GM10266 (cell line): ENCODE measurements around the gene SLC35C1.
A peak's percentile ranks its signal among the peaks of the same experiment; 100 is the strongest.

Experiments used
- DNase-seq: peaks from one replicate; pipeline ENCODE4 v3.0.0; 2012; ENCODE audit errors: extremely low spot score
- TF ChIP-seq, protein P1 (sequence below): IDR thresholded peaks from 2 replicates; pipeline ENCODE4 v1.5.1; 2012; ENCODE audit warnings: mild to moderate bottlenecking, low read depth; ENCODE audit not compliant: control insufficient read depth, insufficient read depth; ENCODE audit errors: missing control alignments

The SLC35C1 gene

GRCh38 chr11:45804761-45805304 is at the start of gene SLC35C1:
Gene SLC35C1 (plus strand): TSS chr11:45805149. CDS start chr11:45805802, 653 bp downstream.
- TF ChIP-seq, protein P1, sequence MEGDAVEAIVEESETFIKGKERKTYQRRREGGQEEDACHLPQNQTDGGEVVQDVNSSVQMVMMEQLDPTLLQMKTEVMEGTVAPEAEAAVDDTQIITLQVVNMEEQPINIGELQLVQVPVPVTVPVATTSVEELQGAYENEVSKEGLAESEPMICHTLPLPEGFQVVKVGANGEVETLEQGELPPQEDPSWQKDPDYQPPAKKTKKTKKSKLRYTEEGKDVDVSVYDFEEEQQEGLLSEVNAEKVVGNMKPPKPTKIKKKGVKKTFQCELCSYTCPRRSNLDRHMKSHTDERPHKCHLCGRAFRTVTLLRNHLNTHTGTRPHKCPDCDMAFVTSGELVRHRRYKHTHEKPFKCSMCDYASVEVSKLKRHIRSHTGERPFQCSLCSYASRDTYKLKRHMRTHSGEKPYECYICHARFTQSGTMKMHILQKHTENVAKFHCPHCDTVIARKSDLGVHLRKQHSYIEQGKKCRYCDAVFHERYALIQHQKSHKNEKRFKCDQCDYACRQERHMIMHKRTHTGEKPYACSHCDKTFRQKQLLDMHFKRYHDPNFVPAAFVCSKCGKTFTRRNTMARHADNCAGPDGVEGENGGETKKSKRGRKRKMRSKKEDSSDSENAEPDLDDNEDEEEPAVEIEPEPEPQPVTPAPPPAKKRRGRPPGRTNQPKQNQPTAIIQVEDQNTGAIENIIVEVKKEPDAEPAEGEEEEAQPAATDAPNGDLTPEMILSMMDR, result peak; percentile 12
- DNase-seq, result peak; percentile 98

DNA sequence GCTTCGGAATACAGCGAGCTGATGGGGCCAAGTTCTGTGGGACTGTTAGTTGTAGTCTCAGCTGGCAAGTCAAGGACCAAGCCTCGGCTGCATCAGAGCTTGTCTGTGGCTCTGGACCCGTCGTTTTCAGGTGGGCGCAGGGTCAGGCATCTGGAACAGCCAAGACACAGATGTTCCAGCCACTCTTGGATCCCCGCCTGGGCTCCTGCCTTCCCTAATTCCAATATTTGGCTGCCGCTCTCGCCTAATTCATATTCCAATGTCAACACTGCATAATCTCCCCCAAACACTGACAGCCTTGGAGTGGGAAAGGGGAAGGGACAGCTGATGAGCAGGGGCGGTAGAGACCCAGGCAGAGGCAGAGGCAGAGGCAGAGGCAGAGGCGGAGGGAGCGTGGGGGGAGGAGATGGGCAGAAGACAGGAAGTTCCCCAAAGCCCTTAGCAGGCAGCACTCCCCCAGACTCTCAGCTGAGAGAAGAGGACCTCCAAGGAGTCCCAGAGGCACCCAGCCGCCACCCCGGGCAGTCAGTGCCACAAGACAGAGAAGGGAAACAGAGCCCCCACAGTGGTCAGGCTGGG is 49.6 kb upstream of the SLC35C1 start:
- no peak for DNase-seq
- TF ChIP-seq, protein P1, result no peak

DNA sequence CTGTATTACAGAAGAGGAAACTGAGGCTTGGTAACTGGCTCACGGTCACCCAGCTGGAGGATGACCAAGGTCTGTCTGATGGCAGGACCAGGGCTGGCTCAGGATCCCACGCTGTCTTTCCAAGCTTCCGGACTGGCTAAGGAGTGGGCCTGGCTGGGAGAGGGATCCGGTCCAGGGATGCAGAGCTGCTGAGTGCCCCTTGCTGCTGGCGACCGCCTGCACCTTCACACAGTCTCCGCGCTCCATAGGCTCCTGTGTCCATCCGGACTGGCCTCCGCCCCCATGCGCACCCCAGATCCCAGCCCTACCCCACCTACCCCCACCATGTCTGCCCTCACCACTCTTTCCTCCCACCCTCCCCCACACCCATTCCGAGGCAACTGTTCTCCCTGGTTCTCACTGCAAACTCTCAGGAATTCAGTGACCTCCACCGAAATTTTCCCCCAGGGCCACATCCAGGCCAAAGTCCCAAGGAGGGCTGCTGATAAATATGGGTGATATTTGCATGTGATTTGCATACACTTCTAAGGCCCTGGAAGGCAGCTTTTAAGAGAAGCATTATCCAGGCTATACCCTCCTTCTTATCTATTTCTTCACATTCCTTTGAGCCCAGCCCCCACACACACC is 48.5 kb upstream of the SLC35C1 start:
- no peak for DNase-seq
- TF ChIP-seq, protein P1, result no peak

- DNase-seq, result no peak
Measured at GRCh38 chr11:45757672-45758071, 47.3 kb upstream of the SLC35C1 start.

GRCh38 chr11:45761659-45762058 is 43.3 kb upstream of the SLC35C1 start:
- DNase-seq, result no peak
- TF ChIP-seq, protein P1, result no peak

More at GRCh38 chr11:45757672-45758071, 47.3 kb upstream of the SLC35C1 start:
- TF ChIP-seq, protein P1, result no peak

DNA sequence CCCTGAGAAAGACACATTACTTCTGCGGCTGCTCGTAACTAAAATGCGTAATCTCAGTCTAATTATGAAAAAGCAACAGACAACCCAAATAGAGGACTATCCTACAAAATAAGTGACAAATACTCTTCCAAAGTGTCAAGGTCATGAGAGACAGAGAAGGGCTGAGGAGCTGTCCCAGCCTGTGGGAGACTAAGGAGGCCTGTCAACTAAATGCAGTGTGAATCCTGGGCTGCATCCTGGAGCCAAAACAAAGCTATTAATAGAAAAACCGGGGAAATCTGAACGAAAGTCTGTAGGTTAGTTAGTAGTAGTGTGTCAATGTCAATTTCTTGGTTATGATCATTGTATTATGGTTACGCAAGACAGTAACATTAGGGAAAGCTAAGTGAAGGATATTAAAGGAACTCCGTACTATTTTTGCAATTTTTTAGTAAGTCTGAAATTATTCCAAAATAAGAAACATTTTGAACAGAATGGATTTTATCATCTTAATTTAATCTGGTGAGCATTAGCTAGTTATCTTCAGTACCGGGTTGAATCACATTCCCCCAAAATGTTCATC is 39.8 kb upstream of the SLC35C1 start:
- DNase-seq, result no peak
- TF ChIP-seq, protein P1, result no peak

DNA sequence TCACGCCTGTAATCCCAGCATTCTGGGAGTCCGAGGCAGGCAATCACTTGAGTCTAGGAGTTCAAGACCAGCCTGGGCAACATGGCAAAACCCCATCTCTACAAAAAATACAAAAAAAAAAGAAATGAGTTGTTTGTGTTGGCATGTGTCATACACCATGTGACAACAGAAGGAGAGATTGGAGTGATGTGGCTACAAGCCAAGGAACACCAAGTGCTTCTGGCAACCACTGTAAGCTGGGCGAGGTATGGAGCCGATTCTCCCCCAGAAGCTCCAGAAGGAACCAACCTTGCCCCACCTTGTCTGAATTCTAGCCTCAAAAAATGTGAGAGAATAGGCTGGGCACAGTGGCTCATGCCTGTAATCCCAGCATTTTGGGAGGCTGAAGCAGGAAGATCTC is 39.1 kb upstream of the SLC35C1 start:
- DNase-seq, result no peak
- TF ChIP-seq, protein P1, result no peak
